Bone marrow (tissue), 2 donors: ENCODE data around the gene GALNT18.
"Not testable (repeated sequence)": the region's sequence is repeated elsewhere in the genome, so short reads cannot be mapped to it uniquely, and the experiment has no call there.

ENCODE experiments used
- DNase-seq, 2 donors: peaks; one replicate each; lab custom pipeline; 2025; lab: John Stamatoyannopoulos, UW

GALNT18 gene

DNA sequence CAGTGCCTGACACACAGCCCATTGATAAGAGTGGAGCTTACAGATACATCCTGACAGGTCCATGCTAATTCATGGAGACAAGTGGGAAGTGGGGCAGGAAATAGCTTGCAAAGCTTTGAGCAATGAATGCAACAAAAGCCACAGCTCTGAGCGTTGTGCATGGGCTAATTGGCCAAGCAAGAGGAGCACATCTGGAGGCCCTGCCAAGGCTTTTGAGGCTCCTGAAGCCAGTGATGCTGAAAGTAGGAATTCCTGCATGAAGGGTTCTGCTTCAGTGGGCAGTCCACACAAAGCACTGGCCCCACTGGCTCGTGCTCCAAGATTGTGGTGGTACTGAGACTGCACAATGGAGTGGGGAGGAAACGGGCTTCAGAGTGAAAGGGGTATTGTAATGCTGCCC is 164.9 kb downstream of the GALNT18 start:
- no peak for DNase-seq

DNA sequence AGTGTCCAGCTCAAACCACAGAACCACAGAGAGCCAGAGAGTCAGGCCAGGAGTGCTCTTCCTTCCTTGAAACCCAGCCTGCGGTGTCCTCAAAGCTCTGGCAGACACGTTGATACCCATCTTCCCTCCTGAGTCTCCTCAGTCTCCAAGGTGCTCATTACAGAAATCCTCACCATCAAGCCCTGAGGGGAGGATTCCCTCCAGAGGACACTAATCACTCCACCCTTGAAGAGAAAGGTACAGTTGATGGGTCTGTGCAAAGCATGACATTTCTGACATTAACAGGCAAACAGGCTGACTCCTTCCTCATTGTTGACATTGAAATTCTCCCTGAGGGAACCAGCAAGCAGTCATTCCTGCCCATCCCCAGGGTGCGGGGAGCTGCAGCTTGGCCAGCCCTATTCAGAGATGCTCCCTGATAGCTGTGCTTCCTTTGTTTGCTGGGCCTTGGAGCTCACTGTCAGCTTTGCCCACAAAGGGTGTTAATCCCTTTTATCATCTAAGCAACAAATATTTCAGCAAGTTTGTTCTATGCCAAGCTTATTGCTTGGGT is 167.1 kb downstream of the GALNT18 start:
- no peak for DNase-seq

DNA sequence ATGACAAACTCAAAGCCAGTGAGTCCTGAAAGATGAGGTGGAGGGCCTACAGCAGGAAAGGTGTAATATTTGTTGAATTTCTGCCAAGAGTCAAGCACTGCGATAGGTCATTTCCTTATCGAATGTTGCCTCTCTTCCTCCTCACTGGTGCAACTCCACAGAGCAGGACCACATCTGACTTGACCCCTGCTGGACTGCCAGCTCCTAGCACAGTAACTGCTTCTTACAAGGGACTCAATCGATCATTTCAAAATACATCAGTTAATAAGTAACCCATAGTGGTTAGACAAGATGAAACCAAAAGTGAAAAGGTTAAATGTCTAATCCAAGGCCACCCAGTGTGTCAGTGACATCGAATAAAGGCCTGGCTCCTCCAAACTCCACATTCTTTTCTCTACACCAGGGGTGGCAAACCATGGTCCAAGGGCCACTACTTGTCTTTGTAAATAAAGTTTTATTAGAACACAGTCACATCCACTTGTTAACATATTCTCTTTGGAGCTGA is 170.3 kb downstream of the GALNT18 start:
- no peak for DNase-seq

DNA sequence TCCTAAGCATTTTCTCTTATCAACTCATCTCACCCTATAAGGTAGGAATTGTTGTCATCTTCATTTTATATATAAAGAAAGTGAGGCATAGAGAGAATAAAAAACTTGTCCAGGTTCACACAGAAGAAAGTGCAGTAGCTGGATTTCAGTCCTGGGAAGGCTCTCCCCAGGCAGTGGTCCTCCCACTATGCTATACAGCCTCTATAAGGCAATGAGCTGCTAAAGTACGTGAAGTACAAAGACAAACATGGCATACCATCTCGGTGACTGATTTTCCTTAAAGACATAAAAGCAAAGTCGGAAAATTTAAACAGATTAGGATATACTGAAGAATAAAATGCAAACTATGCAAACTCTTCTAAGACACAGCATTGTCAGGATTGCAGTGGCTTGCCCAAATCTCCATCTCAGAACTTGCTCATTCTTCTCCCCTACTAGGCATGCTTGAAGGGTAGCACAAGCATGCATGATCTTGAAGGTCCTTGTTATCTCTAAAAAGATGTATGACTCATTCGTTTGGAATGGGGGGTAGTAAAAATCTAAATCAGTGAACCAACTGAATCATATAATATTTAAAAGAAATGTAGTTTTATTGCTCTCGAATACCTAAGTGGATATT is 171.0 kb downstream of the GALNT18 start:
- no peak for DNase-seq

DNA sequence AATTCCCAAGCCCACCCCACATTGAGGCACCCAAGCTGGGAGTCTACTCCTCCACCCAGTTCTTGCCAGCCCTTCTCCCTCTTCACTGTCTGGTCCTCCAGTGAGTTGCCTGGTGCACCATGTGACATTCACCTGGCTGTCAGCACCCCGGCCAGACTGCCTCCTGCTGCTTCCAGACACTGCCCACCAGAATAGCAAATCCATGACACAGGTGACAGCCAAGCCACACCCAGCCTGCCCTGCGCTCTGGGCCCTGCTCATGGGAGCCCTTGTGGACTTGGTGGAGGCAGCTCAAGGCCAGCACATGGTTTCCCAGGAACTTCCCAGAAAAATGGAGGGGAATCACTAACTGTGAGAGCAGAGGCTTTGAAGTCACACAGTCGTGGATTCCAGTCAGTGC is 172.5 kb downstream of the GALNT18 start:
- no peak for DNase-seq

DNA sequence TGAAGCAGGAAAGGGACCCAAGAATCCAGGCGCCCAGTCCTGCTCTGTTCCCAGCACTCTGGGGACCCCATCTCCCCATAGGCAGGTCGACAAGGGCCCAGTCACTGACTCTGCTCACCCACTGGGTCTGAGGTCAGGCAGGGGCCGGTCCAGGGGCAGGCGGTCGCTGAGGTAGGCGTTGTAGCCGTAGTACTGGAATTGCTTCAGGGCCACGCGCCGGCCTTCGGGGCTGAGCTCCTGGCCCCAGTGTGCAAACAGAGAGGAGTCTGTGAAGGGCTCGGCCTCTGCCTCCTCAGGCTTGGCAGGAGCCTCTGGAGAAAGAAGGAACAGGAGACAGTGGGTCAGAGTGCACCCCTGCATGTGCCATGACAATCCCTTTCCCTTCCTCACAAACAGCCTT is 173.2 kb downstream of the GALNT18 start:
- no peak for DNase-seq

DNA sequence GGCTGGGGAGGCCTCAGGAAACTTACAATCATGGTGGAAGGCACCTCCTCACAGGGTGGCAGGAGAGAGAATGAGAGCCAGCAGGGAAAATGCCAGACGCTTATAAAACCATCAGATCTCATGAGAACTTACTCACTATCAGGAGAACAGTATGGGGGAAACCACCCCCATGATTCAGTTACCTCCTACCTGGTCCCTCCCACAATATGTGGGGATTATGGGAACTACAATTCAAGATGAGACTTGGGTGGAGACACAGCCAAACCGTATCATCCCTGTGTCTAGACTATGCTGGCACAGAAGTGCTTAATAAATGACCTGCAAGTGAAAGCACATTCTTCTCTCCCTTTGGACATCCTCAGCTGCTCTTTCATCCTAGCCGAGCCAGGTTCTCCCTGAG is 174.2 kb downstream of the GALNT18 start:
- DNase-seq = not testable (repeated sequence)

DNA sequence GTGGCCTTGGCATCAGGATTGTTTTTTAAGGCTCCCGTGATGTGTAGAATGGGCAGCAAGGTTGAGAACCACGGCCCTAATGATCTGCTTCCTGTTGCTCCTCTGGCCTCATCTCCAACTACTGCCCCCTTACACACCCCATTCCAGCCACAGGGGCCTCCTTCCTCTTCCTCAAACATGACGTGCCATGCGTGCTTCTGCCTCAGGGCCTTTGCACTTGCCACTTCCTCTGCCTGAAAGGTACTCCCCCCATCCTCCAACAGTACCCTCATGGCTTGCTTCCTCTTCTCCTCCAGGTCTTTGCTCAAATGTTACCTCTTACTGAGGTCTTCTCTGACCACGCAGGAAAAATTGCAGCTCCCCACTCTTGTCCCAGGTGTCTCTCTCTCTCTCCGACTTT is 174.8 kb downstream of the GALNT18 start:
- DNase-seq = no peak

DNA sequence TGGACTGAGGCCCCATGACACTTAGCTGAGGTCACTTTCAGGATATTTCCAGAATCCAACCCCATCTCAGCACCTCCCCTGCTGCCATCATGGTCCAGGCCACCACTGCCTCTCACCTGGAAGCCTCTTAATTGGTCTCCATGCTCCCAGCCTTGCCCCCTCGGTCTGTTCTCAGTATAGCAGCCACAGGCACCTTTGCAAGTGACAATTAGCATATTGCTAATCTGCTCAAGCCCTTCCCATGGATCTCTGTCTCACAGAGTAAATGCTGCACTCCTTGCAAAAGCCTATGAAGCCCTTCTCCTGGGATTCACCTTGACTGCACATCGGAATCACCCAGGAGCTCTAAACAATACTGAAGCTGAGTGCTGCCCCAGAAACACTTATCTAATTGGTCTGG is 175.2 kb downstream of the GALNT18 start:
- DNase-seq = no peak

DNA sequence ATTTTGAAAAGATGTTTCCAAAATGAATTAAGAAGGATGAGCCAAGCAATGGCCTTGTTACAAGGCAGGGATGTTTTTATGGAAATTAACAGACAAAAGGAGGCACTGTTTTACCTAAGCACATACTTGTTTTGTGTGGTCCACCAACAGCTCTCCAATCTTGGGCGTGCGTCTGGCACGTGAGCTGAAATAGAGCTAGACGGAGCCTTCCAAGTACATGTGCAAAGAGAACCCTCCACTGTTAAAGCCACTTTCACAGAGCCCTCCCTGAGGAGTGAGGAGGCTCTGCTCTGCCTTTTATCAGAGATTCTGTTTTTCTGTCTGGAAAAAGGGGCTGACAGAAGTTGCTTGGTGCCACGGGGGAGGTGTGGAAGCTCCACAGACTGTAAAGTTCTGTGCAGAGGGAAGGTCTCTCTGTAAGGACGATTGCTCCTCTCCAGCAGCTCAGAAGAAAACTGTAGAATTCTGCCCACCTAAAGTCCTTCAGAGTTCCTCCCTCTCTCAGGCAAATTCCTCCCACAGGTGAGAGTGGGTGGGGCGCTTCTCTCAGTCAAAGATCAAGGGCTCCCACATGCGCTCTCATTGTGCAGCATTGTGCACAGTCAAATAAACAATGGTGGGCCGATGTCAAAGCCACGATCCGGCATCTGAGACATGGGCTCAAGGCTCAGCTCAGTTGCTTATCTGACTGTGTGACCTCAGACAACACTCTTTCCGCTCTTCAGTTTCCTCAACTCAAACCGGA is 176.2 kb downstream of the GALNT18 start:
- no peak for DNase-seq

DNA sequence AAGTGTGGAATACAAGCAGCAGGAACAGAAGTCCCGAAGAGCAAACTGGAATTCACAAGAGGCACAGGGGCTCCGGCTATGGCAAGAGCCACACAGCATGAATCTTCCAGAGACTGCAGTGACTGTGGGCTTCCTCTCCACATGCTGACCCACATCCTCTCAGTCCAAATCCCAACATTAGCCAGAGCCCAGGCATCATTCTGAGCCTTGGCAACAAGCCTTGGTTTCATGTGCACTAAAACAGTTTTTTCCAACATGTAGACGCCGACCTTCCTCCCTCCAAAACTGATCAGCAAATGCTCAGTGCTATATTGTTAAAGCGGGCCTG is 177.0 kb downstream of the GALNT18 start:
- DNase-seq = no peak

DNA sequence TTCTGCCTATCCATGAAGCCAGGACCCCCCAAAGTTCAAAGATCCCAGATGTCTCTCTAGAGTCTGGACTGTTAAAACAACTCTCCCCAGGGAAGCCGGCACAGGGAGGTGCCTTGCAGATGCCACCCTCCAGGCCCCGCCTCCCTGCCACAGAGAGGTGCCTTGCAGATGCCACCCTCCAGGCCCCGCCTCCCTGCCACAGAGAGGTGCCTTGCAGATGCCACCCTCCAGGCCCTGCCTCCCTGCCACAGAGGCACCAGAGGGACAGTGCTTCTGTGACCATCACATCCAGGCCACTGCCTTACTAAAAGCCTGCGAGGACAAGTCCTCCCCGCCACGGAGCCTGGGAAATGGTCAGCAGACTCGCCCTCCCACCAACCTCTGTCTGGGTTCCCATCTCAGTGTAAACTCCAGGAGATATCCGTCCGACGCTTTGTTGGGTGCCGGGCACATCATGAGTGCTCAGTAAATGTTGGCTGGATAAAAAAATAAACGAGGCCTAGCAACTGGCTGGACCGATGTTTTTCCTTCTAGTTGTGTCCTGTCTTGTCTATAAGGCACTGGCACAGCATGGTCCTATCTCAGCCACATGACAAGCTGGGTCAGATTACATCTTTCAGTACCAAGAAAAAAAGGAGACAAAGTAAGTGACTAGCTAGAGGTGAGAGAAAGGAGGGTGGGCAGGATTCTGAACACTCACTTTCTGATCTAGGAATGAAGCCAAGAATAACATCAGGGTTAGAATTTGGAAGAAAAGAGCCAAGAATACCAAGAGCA is 177.6 kb downstream of the GALNT18 start:
- no peak for DNase-seq

DNA sequence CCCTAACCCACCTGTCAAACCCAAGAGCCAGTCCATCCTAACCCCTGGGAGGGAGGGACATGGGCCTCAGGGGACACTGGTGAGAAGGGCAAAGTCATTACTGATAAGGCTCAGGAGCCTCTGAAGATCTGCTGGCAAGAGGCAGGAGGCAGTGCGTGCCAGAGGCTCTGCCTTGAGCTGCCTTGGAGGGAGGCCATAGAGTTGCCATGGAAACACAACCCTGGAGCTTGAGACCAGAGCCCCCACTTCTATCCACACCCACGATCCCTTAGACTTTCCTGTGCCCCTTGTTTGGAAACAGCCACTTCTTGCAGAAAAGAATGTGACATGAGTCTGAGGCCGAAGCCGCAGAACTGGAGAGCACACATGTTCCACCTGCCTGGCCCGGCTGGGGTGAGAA is 179.0 kb downstream of the GALNT18 start:
- DNase-seq = no peak

DNA sequence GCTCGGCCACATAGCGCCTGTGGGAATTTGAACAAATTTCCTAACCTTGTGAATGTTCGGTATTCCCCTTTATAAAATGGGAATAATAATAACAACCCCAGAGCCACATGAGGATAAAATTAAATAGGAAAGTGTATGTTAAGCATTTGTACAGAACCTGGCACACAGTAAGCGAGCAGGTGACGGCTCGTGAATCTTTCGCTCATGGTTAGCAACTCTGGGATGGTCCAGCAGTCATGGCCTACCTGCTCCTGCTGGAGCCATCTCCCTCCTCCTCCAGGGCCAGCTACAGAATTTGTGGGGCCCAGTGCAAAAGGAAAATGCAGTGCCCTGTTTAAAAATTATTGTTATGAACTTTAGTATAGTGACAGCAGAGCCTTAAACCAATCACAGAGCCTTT is 180.3 kb downstream of the GALNT18 start:
- no peak for DNase-seq

DNA sequence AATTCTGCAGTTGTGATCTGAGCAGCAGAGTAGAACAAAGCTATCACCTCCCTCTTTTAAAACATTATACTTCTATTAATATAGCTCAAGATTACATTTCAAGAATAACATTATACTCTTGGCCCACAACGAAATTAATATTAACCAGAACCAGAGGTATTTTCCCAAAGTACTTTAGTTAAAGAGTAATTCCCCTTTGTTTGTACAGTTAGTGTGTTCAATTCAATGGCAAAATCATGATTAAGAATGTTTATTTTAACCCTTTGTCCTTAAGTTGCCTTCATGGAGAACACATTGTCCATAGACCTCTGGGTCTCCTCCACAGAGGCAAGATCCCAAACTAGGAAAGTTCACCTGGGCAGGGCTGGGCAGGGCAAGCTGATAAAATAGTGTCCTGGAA is 180.7 kb downstream of the GALNT18 start:
- DNase-seq = no peak

DNA sequence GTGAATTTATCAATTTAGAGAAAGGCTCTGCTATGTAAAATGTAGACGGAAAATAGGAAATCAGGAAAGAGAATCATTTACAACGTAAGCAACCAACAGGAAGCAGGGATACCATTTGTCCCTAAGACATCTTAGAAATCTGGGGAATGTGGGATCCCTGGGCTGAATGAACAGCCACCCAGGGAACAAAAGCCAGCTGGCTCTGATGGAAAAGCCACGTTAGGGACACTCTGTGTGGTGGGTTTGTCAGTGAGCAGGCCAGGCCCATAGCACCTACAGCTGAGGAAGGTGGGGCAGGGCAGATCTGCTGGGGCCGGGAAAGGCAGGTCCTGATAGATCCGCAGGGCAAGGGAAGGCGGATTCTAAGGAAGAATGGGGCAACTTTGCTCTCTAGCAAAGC is 181.7 kb downstream of the GALNT18 start:
- DNase-seq = no peak

DNA sequence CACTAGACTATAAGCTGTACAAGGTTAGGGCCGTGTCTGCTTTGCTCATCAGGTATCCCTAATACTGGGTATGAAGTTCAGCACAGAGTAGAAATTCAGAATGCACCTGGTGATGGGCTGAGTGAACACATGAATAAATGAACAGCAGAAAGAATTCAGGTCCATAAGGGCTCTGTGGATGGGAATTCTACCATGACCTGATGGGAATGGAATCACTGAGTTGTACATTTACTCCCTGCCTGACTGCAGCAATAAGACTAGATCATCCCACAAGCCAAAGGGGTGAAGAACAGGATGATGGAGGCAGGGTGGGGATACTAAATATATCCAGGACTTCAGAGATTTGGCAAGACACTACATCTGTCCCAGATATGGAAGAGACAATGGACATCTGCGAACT is 182.2 kb downstream of the GALNT18 start:
- no peak for DNase-seq

DNA sequence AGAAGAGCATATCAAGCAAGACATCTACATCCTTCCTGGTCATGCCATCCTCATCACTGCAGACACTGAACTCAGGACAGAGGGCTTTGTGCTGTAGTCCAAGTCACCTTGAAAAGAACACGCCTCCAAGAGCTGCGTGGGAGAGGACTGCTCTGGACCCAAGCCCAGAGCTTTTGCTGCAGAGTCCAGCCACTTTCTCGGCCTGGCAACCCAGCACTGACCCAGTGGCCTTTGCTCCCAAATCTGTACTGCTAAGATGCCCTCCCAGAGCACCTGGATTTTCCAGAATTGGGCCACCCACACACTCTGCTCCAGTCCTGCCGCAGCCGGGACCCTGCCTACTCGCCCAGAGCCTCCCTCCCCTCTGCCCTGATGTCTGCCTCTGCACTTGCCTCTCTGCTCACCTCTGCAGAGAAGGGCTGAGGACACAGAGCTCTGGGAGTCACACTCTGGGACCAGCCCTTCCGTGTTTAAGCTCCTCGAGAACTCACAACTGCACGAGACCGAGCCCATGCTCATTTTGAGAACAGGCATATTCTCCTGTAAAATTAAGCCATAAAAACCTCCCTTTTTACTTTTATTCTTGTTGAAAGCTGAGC is 185.0 kb downstream of the GALNT18 start:
- no peak for DNase-seq

DNA sequence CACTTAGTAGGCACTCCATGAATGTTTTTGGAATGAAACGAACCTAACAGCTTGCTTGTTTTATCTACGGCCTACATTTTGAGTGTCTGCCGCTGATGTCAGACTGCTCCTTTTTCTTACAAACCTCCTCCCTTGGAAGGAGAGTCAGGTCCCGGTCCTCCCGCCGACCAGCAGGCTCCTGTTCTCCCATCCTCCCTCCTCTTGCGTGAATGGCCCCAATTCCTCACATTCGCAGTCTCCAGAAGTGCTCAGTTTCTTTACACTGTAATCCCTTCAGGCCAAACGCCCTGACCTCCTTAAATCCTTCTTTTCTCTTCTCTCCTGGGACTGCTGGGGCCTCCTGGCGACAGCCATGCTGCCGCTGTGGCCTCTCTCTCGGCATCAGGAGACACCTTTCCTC is 186.2 kb downstream of the GALNT18 start:
- DNase-seq = no peak

DNA sequence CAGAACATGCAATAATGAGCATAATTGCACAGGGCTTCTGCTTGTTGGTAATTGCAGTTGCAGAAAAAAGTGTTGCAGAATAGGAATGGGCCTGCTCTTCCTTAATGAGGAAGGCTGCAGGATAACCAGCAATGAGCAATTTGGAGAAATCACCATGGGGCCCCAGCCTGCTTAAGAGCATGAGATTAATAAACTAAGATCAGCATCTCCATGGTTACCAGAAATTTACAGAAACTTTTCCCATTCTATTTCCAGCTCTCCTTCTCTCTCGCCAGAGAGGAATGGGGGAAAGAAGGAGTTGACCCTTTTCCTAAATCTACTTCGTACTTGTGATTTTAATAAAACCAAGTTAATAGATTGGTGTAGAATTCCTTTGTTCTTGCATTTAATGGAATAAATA is 187.8 kb downstream of the GALNT18 start:
- no peak for DNase-seq

DNA sequence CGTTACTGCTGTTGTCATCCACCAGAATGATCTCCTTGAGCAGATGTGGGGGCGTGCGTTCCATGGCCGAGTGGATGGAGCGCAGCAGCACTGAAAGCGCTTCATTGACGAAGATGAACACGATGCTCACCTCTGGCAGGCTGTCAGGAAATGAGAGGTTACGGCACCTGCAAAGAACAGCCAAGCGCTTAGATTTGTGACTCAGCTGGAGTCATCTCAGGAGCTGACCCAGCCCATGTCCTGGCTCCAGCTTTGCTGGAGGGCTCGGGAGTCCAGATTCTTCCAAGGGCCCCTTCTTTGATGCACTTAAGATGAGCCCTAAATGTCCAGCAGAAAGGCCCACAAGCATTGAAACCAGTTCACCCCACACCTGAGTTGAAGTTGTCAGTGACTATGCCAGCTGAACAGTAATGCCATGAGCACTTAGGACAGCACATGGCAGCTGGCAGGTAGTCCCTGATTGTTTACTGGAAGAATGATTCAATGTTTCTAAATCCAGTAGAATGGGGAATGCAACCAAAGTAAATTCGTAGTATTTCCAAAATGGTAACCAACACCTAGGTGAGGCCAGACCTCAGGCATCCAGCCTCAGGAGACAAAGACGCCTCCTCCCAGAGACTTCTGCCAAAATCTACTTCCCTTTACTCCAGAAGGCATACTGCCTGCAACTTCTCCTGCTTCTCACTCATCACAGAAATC is 189.0 kb downstream of the GALNT18 start:
- no peak for DNase-seq

DNA sequence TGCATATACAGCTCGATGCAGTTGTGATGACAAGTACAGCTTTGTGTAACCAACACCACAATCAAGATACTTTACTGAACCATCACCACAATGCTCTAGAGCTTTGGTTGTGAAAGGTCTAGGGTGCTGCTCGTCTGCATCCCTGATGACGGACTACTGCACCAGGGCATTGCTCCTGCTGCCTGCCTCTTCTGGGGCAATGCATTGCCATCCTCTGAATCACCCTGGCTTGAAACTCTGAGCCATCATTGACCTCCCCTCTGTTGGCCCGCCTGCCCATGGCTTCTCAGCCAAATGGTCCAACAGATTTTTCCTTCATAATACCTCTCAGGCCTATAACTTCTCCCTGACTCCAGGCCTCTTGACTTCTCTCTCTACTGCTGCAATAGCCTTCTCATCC is 191.4 kb downstream of the GALNT18 start:
- no peak for DNase-seq
